Measurements from ENCODE around the gene SCN11A.
"Not testable (repeated sequence)": the region's sequence is repeated elsewhere in the genome, so short reads cannot be mapped to it uniquely, and the experiment has no call there.

The SCN11A gene

DNA sequence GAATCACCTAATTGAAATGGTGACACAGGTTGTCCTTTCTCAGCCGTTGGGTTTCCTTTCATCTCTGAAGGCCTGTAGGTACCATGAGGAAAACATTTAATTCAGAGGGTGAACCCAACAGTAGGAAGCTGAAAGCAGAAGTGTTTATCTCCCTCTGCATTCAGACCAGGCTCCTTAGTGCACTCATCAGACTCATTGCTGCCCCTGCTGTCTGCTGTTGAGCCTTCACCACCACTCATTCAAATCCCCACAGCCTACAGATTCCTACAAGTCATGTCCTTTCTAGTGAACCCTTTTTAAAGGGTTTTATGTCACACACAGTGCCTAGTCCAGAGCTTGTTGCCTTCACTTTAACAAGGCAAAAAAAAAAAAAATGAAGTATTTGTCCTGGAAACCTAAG, 13.5 kb upstream of the SCN11A start:
- DNase-seq (ENCODE audit: low spot score): peak; percentile 44

DNA sequence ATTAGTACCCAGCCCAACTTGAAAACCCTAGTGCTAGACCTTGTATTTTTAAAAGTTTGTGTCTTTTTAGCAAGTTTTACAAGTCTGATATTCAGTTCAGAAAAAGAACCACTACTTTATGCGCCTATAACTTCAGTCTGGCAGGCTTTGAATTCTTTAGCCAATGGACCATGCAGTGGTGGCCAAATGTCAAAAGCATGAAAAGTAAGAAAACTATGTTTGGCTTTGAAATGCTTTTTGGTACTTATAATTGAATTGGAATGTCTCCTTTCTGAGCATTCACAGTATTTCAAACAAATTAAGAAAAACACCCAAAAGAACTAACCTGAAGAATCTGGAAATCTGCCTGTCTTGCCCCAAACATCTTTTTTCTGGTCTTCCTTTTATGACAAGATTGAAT, 12.9 kb upstream of the SCN11A start:
- DNase-seq (ENCODE audit: low spot score): no peak

DNA sequence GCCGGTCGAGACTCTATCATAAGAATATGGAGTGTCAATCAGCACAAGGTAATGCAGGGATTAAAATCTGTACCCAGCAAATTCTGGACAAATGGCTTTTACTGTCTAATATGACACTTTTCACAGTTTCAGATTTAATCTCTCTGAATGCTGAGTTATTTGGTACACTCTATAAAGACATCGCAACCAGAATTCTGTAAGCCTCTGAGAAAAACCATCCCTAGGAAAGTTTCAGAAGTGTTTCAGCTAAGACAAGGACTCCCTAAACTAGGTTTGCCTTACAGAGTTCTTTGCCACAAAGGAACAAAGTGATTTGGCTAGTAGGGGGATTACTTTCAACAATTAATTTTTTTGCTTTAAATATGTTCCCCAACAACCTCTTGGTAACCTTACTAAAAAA, 11.4 kb upstream of the SCN11A start:
- DNase-seq (ENCODE audit: low spot score): no peak

DNA sequence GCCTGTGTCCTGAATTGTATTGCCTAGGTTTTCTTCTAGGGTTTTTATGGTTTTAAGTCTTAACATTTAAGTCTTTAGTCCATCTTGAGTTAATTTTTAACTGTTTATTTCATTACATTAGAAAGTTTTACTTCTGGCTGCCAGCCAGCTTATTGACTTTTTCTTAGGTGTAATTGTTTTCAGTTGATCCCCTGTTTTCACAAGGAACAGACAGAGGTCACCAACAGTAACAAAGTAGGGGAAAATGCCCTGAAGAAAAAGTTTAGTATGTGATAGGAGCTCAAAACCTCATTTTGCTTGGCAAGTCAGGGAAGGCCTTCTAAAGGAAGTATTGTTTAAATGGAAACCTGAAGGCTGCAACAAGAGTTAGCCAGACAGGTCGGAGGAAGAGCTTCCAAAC, 10.4 kb upstream of the SCN11A start:
- no peak for DNase-seq (ENCODE audit: low spot score)

DNA sequence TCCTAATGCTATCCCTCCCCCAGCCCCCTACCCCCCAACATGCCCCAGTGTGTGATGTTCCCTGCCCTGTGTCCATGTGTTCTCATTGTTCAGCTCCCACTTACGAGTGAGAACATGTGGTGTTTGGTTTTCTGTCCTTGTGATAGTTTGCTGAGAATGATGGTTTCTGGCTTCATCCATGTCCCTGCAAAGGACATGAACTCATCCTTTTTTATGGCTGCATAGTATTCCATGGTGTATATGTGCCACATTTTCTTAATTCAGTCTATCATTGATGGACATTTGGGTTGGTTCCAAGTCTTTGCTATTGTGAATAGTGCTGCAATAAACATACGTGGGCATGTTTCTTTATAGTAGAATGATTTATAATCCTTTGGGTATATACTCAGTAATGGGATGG, 9.5 kb upstream of the SCN11A start:
- DNase-seq (ENCODE audit: low spot score): not testable (repeated sequence)

DNA sequence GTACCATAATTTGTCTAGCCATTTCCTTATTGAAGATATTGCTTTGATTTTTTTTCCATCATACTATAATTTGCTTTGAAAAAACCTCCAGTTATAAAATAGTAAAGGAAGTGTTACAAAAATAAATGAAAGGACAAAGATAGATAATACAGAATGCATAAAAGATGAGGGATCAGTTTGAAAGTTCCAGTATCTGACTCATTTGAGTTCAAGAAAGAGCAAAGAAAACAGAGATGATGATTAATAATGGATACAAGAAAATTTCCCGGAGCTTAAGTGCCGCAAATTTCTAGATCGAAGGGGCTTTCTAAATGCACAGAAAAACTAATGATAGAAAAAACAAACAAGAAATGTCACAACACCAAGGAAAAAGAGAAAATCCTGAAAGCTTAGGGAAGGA, 4.4 kb upstream of the SCN11A start:
- DNase-seq (ENCODE audit: low spot score): no peak

DNA sequence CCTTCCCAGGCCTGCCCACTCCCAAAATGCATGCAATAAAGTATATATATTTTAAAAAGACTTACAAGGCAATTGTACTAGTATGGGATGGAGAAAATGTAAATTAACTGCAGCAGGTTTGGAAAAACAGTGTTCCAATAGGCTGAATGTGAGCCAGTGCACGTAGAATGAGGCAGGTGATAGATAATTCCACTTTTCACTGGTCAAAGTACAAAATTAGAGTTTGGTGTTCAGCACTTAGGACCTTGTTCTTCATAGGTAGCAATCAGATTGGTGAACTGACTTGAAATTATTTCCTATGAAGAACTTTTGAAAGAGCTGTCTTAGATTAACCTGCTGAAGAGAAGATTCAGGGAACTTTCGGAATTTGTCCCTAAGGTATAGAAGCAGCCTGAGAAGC, 2.0 kb upstream of the SCN11A start:
- DNase-seq (ENCODE audit: low spot score): no peak

DNA sequence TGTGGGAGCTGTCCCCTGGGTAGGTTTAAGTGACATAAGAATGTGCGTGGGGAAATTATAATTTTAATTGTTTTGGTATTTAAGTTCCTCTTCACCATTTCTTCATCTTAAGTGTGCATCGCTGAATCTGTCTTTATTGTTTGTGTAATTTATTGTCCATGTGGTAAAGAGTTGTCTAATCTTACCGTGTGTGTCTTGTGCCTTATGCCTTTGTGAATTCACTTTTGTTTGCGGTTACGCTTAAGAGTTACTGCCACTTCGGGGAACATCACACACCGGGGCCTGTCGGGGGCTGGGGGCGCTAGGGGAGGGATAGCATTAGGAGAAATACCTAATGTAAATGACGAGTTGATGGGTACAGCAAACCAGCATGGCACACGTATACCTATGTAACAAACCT, 839 bp upstream of the SCN11A start:
- DNase-seq (ENCODE audit: low spot score): no peak

DNA sequence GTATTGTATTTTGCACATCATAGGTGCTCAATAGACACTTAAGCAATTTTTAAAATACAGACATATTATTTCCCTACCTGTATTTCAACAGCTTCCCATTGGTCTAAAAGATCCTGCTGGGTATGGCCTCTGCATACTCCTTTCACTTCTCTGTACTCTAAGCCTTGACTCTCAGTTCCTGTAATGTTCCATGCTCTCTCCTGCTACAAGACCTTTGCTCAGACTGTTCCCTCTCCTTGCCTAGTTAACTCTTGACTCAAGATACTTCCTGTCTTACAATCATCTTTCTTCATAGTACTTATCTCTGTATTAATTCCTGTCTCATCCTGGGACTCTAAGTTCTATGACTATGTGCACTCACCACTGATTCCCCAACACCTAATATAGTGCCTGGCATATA, 1.7 kb downstream of the SCN11A start:
- DNase-seq (ENCODE audit: low spot score): no peak

DNA sequence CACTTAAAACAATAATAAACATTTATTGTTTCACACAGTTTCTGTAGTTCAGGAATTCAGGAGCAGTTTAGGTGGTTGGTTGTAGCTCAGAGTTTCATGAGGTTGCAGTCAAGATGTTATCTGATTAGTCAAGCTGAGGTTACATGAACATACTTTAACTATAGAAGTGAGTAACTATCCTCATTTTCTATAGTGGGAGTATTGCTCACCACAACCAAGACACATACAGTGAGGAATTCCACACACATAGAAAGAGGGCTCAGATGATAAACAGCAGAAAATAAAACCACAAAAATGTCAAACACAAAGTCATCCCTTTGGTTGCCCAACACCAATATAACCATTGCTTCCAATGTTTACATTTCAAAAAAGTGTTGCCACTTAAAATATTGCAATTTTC, 13.6 kb downstream of the SCN11A start:
- DNase-seq (ENCODE audit: low spot score): peak; percentile 80

DNA sequence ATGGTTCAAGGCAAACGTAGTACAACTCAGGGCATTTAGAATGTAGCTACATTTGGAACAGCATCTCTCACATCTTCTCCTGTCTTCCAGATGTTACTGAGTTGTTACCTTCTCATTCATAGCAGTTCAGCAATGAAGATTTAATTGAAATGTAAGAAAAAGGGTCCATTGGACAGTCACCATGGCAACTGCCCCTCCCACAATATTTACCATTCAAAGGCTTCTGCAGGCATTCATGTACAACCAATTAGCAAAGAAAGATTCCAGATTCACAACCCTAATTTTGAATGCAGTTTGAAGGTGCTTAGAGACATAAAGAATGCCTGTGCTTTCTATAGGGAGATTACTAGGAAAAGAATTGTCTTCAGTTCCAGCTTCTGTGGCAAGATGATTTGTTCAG, 22.2 kb downstream of the SCN11A start:
- DNase-seq (ENCODE audit: low spot score): no peak

DNA sequence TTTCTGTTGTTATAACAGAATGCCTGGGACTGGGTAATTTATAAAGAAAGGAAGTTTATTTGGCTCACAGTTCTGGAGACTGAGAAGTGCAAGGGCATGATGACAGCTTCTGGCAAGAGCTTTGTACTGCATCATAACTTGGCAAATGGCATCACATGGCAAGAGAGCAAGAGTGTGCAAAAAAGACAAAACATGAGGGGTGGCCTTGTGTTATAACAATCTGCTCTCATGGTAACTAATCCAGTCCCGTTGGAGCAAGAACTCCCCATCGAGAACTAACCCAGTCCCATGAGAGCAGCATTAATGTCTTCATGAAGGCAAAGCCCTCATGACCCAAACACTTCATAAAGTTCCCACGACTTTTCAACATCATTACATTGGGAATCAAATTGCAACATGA, 23.2 kb downstream of the SCN11A start:
- no peak for DNase-seq (ENCODE audit: low spot score)

DNA sequence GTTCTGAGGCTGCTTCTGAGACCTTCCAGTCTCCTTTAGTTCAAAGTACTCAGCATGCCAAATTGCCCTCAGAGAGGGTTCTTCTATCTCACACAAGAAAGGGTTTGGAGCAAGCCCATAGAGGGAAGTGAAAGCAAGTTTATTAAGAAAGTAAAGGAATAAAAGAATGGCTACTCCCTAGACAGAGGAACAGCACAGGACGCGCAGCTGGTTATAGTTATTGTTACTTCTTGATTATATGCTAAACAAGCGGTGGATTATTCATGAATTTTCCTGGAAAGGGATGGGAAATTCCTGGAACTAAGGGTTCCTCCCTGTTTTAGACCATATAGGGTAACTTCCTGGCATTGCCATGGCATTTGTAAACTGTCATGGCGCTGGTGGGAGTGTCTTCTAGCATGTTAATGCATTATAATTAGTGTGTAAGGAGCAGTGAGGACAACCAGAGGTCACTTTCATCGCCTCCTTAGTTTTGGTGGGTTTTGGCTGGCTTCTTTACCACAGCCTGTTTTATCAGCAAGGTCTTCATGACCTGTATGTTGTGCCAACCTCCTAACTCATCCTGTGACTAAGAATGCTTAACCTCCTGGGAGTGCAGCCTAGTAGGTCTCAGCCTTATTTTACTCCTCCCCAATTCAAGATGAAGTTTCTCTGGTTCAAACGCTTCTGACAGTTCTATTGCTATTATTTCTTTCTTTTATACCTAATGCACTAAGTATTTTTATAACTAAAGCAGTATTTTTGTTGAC, 26.3 kb downstream of the SCN11A start:
- DNase-seq (ENCODE audit: low spot score): no peak

DNA sequence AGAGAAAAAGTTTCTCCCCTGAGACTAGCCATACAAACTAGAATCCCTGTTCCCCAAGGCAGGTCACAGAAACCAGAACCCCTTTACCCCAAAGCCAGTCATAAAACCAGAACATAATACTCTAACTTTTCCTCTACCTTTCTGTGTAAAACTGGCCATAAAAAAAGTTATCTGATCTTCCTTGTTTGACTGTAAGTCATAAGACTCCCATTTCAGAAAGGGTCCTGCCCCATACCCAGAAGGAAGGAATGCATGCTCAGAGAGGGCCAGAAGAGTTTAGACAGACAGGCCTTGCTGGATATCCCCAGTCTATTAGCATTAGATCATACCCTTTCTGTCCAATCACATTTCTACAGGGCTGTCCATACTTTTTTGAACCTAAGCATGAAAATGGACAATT, 27.2 kb downstream of the SCN11A start:
- no peak for DNase-seq (ENCODE audit: low spot score)

DNA sequence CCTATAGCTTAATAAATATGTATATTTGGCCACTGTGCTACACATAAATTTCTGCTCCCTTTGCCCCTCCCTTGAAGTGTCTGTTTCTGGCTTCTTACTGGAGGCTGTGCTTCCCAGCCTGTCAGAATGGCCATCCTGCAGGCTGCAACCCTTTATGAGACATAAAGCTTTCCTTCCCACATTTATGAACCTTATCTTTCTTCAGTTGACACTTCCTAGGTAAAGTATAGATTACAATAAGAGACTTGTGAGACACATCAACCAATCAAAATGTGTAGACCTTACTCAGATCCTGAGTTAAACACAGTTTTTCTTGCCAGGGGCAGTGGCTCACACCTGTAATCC, 29.5 kb downstream of the SCN11A start:
- DNase-seq (ENCODE audit: low spot score): no peak

DNA sequence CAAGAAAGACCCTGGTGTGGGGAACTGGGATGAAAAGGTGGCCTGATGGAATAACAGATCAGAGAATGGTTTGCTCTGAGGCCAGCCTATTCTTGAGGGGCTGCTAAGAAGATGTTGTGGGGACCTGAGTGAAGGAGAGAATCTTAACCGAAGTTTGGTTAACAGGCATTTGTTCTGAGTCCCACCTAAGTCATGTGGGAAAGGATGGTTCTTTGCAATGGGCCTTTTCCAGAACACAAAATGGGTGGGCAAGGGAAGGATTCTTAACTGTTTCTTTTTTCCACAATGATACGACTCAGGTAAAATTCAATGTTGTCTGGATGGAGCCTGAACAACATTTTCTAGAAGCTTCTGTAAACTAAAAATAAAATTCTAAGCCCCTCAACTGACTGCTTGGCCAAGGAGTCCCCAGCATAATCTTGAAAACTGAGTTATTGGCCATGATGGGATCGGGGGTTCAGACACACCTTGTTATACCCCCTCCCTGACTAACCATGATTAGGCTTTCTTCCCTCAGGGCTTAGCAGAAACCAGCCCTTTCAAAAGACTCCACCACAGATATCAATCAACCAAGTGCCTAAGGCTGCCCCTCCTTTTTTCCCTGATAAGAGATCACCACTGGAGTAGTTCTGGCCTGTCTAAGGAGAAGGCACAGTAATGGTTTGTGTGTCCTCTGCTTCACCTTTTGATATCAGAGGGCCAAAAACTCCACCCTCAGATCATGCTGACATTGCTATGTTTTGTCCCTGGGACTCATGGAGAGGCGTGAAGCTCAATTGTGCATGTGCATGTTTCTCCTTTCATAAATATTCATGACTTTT, 30.1 kb downstream of the SCN11A start:
- no peak for DNase-seq (ENCODE audit: low spot score)

DNA sequence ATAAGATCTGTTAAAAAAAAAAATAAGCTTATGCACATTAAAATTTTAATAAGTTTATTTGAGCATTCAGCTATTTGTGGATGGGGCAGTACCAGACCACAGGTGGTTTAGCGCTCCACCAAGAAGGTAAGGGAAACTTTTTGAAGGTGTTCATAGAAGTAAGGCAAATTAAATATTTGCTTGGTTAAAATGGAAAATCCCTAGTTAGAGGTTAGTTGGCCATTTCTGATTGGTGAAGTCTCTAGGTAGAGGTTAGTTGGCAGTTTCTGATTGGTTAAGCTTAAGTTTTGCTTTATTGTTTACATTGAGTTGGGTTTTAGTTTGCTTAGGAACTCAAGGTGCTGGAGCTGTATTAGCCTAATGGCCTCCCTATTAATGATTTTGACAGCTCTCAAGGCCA, 30.7 kb downstream of the SCN11A start:
- DNase-seq (ENCODE audit: low spot score): no peak

DNA sequence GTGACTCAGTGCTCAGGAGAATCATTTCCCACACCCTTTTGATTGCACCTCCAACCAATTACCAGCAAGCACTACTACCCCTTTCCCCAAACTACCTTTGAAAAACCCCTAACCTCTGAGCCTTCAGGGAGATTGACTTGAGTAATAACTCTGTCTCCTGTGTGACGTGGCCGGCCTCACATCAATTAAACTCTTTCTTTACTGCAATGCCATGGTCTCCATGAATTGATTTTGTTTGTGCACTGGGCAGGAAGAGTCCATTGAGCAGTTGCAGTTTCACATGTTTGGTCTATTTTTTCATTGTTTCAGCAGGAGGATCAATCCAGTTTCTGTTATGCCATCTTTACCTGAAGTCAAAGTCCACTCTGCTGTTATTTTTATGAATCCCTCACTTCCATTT, 32.4 kb downstream of the SCN11A start:
- no peak for DNase-seq (ENCODE audit: low spot score)

DNA sequence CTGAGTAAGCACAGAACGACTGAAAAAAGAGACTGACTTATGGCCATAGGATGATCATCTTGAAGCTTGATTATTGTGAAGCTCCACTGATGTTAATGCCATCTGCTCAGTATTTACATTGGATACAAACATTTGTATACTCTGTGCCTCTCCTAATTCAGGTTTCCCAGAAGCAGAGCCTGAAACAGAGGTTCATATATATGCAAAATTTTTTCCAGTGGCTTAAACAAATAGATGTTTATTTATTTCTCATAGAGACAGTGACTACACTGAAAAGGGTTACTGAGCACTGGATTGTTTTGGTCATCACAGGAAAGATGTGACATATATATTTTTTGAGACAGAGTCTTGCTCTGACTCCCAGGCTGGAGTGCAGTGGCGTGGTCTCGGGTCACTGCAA, 36.3 kb downstream of the SCN11A start:
- no peak for DNase-seq (ENCODE audit: low spot score)

DNA sequence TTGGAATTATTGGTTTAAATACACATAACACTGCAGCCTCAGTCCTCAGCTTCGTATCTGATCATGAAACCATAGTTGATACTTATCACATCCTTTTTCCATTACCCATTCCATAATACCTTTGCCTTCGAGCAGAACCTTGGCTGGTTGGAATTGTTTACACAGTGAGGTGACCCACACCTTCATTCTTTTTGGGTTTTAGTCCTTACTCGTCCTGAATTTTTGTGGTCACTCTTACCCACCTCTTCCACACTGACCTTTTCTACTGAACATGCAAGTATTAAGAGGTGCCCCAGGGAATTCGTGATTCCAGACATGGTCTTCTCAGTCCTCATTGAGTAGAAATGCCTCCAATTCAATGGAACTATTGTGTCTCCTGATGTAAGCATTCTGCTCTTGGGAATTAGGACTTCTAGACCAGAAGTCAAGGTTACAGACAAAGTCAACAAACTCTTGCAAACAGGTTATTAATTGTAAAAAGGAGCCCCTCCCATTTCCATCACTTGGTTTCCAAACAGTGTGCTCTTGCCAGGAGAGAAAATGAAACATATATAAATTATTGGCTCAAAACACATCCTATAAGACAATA, 37.7 kb downstream of the SCN11A start:
- peak; percentile 57 for DNase-seq (ENCODE audit: low spot score)

DNA sequence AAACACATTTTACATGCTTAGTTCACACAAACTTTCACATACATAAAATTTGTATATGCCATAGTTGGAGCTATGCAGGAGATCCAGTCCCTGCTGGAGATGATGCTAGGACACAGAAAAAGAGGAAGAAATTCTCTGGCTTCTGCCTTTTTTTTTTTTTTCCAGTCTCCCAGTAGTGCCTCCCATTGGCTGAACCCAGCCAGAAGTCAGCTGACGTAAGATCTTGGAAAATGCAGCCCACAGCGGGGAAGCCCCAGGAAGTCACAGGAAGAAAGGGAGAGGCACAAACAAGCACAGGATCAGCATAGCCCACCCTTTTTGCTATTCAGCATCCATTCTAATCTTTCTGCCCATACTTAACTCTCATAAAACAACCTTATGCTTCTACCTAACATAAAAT, 38.5 kb downstream of the SCN11A start:
- DNase-seq (ENCODE audit: low spot score): peak; percentile 31

DNA sequence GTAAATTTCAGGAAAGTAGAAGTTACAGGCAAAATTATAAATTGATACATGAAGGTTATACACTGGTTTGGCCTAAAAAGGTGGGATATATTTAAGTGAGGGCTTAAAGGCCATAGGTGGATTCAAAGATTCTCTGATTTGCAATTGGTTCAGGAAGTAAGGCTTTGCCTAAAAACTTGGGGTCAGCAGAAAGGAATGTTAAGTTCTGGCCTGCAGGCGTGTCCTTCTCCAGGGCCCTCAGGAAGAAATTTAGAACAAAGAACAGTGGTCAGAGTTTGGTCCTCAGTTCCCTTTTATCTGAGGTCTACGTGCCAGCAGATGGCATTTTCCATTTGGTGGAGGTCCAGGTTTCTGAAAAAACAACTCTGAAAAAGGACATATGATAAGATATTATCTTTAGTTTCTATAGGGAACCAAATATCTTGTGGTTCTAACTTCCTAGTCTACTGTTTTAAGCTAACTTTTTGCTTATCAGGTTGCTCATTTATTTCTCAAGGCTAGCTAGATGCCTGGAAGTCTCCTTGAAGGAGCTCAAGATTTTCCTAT, 40.5 kb downstream of the SCN11A start:
- no peak for DNase-seq (ENCODE audit: low spot score)

DNA sequence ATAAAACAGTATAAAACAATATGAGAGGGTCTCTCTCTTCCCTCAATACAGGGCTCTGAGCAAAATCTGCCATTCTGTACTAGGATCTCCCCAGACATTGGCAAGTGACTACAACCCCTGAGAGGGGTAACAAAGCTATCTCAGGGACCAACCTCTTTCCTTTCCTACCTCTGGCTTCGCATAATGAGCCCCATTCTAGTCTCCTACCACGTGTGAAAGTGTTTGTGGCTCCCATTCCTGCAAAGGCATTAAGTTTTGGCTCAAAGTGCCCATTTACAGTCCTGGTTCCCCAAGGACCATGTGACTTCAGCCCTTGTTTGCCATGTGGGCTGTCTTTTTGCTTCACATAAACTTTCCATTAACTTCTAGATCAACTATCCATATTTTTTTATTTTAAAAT, 46.4 kb downstream of the SCN11A start:
- no peak for DNase-seq (ENCODE audit: low spot score)

All from SW480 (cell line).